Hindlimb muscle (tissue), 1 donor: ENCODE measurements around the gene NHS. TPM values are rescaled to one million over a fixed set of nuclear protein-coding genes. Genes with fewer than 3 reads are reported as not detected.

ENCODE experiments used
- DNase-seq: peaks from one replicate; pipeline ENCODE4 v3.0.0-alpha.2; 2013
- polyA plus RNA-seq: library from polyadenylated mRNA; unstranded; fragments of 120-200 nt; gene quantifications from one replicate; pipeline ENCODE4 v1.2.1, GENCODE V29; 2013; ENCODE audit not compliant: insufficient read length

The NHS gene
- polyA plus RNA-seq, 1 donor: 1.2 TPM

DNA sequence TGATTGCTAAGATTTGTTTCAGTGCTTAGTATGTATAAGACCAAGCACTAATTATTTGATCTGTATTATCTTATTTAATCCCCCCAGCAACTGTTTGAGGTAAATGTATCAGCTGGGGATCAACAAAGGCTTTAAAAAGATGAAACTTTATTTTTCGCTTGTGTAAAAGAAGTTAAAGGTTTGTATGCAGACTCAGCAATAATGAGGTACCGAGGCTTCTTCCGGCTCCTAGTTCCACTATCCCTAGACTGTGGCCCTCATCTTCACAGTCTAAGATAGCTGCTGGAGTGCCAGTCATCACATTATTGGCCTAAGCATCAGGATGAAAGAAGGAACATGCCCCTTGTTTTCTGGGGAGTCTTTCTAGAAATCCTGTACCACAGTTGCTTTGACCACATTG, 256.6 kb downstream of the NHS start:
- DNase-seq: no peak

- no peak for DNase-seq
Measured at GRCh38 chrX:17632942-17633341, 257.9 kb downstream of the NHS start.

DNA sequence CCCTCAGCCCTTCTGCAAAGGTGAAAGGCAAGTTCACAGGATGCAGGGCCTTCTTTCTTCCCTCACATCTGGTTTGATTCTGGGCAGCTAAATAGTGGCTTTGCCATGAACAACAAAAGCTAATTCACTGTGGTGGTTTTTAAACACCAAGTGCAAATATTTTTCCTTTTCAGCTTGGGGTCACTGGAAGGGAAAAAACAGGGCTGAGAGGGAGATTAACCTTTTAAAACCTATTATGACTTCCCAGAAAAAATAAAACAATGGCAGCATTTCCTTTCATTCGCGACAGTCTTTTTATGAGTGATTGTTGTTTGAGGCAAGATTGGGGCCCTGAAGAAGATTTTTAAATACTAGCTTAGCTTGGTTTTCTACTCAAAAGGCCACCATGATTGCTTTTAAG, 258.5 kb downstream of the NHS start:
- DNase-seq: no peak

DNA sequence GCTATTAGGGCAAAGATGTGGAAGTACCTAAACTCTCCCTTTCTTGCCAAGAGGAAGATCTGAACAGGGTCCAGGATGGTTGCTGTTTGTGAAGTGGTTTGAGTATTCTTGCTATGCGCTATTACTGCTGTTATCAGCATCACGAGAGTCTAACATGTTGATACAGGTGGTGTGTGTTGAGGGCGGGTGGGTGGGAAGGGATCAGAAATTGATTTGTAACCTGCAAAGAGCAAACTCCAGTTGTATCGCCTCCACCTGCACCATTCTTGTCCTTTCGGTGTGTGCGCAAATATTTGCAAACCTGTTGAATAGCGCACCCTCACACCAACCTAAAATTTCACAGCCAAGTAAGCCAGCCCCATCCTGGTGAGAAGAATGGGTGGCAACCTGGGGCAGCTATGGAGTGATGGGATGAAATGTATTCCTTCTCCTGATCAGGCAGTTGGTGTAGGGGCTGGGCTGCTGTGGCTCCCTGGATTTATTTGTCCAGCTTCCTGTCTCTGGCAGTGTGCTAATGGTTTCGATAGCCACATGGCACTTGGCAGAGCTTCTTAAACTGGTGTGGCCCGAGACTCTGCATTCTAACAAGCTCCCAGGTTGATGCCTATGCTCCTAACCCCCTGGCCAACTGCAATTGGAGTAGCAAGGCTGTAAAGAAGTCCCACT, 259.7 kb downstream of the NHS start:
- no peak for DNase-seq

- no peak for DNase-seq
Measured at GRCh38 chrX:17635231-17635630, 260.2 kb downstream of the NHS start.

DNA sequence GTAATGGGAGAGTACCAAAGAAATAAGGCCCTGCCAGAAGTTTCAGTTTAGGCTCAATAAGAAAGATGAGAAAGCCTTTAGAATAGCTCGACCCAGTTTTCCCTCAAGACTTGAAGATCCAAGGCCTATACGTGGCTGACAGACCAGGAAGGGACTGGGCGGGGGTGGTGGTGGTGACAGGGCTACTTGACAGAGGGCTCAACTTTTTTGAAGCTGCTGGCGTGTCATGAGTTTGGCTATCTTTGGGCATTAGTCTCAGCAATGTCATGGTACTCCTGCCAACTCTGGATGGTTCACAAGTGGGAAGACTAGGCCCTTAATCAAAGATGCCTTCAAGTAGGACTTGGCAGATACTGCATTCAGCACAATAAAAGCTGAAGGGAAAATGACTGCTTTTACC, 262.2 kb downstream of the NHS start:
- DNase-seq: no peak

DNA sequence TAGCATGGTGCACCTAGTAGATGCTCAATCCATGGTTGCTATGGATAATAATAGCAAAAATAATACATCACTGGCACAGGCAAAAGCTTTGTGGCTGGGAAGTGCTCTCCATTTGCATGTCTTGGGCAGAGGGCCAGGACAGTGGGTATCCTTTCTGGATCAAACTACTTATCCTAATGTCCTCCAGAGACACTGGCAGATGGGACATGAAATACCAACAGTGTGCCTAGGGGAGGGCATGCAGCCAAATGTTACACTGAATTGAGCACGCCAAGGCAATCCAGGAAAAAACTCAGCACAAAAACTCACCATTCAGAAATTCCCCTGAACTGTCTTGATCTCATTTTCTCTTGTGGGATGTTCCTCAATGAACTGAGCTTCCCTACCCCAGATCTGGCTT, 263.7 kb downstream of the NHS start:
- DNase-seq: no peak

- DNase-seq: no peak
Measured at GRCh38 chrX:17642891-17643290, 267.9 kb downstream of the NHS start.

GRCh38 chrX:17643528-17643927, 268.5 kb downstream of the NHS start:
- DNase-seq: no peak

- DNase-seq: no peak
Measured at GRCh38 chrX:17644001-17644400, 269.0 kb downstream of the NHS start.

DNA sequence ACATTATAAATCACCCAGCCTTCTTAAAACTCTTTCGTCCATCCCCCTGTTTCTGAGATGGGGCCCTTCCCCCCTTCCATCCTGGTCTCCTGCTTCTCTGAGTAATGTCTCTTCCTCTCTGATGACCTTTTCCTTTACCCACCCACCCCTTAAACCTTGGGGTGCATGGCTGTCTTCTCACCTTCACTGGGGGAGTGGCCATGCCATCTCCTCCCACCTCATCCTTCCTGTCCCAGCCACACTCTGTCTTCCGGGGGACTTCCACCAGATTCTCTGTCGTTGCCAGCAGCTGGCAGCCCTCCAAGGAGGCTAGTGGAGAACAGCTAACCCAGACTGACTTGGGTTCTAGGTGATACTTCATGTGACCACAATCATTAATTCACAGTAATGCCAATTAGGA, 279.1 kb downstream of the NHS start:
- DNase-seq: no peak

GRCh38 chrX:17655211-17656034, 280.4 kb downstream of the NHS start:
- no peak for DNase-seq

- DNase-seq: no peak
Measured at GRCh38 chrX:17656035-17656418, 281.0 kb downstream of the NHS start.

GRCh38 chrX:17656556-17656955, 281.6 kb downstream of the NHS start:
- DNase-seq: no peak

DNA sequence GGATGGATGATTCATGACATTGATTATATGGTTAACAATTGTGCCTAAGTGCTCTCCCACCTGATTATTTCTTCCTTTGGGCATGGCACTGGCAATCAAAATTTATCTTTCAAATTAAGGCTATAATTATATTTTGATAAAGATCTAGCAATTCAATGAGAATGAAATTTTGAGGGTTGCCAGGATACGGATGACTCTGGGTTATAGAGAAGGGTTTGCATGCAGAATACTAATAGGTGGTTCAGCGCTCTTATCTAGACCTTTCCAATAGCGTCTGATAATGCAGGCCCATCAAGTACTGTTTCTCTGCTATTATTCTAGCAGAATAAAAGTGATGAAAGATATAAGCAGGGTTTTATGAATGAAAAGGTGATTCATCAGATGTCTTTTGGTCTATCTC, 287.4 kb downstream of the NHS start:
- no peak for DNase-seq

GRCh38 chrX:17668929-17669328, 293.9 kb downstream of the NHS start:
- no peak for DNase-seq

DNA sequence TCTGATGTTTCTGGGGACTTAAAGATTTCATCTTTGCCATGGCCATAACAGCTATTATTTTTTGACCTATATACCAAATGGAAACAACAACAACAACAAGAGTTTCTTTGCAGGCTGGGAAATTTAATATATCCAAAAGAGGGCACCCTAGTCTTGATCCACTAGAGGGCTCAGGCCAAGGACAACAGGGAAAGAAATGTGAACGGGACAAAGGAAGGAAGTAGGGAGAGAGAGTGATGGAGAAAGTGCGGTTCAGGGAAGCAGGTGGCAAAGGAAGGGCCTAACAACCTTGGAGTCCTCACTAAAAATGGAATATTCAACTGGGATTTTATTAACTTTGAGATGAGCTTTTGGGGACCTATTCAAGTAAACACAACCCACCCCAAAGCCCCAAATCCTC, 294.5 kb downstream of the NHS start:
- DNase-seq: no peak

DNA sequence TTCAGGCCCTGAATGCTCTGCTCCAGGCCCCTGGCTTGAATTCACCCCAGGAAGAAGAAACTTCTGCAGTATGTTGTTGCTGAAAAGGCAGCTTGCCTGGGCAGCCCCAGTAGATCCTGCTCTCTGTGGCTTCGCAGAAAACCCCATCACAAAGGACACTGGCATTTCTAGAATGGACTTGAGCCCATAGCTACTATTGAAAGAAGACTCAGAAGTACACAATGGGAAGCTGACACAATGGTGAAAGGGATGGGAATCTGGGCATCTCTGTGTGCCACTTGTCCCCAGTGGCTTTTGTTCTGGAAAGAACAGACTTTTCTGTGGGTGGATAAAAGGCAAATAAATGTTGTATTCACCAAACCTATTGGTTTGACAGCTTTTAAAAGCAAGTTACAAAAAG, 294.9 kb downstream of the NHS start:
- DNase-seq: no peak

GRCh38 chrX:17670874-17671273, 295.9 kb downstream of the NHS start:
- DNase-seq: no peak

- no peak for DNase-seq
Measured at GRCh38 chrX:17674601-17675000, 299.6 kb downstream of the NHS start.

DNA sequence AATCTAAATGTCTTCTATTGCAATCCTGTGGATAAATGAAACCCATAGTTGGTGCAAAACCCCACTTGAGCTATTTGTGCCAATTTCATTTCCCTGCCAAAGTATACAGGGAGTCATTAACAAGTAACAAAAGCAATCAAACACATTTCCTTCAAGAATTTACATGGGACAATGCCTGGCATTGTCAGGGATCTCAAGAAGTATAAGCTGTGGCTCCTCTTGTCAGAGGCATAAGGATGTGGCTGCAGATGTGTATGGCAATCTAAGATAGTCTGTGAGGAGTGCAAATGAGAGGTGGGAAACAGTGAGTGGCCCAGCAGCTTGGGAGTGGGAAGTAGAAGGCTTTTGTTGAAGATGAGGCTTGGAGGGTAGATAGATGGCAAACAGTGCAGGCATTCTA, 304.3 kb downstream of the NHS start:
- DNase-seq: no peak

DNA sequence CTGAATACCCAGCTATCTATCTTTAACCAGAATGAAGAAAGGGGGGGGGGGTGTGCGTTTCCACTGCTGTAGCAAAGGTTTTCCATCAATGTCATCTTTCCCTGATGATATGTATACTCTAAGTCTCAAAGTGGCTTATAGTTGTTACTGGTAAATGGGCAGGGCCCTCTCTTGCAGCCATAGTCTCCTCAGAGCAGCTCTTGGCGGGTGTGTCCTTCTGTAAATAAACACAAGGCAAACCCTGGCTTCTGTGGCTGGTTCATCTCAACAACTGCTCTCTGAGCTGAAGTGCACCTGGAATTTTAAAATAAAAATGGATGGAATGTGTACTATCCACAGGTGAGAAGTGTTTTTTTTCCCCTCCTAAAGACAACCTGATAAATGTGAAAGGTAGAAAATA, 304.8 kb downstream of the NHS start:
- no peak for DNase-seq

DNA sequence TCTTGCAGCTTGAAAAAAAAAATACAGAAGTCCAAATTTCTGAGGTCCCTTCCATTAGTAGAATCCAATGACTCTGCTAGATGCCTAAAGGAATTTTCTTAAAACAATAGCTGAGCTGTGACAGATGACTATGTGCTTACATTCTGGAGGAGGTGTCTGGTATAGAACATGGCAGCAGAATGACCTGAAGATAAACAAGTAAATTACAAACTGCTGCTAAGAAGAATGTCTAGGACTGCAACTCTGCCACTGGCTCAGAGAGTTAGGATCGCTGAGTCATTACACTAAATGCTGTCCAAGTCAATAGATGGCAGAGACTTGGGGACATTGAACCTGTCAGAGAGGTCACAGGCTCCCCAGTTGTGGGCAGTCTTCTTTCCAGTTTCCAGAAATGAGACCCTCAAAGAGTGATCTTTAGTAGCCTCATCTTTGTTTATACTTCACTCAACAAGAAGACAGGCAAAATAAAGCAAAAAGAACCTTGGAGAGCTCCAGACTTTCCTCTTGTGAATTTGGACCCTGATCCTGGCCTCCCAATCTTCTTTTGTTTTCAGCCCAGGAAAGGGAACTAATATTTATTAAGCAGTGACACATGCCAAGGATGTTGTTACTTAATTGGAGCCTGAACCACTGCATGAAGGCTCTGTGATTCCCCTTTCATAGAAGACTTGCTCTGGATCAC, 305.9 kb downstream of the NHS start:
- no peak for DNase-seq

DNA sequence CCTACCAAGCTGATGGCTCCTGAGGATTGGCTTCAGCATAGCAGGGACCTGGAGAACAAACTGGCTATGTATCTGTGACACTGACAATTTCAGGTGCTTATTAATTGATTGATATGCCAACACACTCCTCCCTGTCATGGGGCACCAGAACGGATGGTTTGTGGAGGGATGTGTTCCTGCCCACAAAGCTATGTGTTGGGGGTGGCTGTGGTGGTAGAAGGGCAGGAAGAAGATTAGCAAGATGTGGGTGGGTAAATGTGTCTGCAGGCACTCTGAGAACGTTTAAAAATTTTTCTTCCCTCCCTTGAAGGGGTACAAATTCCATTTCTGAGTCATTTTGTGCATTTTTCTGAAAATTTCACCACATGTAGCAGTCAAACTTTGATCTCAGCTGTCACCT, 307.3 kb downstream of the NHS start:
- no peak for DNase-seq
